Measurements from ENCODE around the gene RASGRP3.
"Not testable (repeated sequence)": the region's sequence is repeated elsewhere in the genome, so short reads cannot be mapped to it uniquely, and the experiment has no call there.

RASGRP3 gene

DNA sequence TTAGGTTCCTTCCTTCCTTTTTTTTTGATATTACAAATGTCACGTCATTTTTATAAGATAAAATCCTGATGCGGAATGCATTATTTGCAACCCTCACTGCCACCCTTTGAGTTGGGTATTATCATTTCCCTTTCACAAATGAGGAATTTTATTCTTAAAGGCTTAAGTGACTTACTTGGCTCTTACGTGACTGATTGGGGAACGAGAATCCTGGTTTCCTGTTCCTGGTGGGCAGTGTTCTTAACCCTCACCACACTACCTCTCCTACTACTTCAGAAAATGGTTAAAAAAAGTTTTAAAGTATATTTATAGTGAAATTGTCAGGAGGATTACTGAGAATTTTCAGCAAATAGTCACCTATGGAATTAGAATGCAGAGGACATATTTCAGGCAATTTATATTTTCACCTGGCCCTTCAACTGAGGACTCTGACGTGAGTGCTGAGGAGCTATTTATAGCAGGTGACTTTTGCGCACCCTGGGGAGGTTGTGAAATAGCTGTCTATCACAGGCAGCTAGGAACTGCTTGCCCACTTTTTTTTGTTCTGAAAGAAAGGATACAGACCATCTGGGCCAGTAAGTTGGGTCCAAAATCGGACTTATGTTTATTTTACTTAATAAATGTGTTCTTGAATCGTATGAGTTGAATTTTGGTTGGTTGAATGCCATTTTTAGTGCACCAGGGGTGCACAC lies 18.7 kb upstream of the RASGRP3 start:
- no peak for DNase-seq (ENCODE audit: low read depth in 2 of 2)

DNA sequence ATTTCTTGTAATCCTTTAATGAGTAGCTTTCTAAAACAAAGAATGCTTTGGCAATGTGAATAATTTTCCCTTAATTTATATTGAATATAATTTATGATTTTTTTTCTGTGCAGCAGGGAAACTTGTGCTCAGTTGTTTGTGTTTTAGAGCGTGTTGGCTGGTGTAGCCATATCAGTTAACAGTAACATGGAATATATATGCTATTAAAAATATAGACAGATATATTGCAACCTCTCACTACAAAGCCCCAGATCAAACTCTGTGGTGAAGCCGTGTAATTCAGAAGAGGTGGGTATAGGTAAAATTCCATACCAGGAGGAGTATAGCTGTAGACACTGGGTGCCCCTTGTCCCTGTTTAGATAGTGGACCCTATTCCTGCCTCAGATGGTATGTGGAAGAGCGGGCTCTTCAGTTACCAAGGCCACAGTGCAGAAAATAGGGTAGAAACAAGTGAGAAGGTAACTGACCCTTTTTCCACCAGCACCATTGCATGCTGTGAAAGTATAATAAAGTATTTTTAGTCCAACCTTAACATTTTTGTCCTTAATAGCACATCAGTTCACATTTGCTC lies 18.1 kb upstream of the RASGRP3 start:
- no peak for DNase-seq (ENCODE audit: low read depth in 2 of 2)

GRCh38 chr2:33459745-33460144 lies 16.7 kb upstream of the RASGRP3 start:
- DNase-seq (ENCODE audit: low read depth in 2 of 2): no peak

DNA sequence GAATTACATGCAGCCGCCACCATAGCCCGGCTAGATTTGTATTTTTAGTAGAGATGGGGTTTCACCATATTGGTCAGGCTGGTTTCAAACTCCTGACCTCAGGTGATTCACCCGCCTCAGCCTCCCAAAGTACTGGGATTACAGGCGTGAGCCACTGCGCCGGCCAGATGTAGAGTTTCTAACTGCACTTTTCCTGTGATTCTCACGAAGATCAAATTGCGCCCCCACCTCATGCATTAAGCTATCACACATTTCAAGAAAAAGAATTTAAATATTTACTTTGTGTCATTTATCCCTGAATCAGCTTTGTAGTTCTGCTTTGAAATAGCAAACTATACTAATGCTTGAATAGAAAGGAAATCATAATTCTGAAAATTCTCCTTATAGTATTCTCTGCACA lies 13.9 kb upstream of the RASGRP3 start:
- DNase-seq (ENCODE audit: low read depth in 2 of 2): not testable (repeated sequence)

DNA sequence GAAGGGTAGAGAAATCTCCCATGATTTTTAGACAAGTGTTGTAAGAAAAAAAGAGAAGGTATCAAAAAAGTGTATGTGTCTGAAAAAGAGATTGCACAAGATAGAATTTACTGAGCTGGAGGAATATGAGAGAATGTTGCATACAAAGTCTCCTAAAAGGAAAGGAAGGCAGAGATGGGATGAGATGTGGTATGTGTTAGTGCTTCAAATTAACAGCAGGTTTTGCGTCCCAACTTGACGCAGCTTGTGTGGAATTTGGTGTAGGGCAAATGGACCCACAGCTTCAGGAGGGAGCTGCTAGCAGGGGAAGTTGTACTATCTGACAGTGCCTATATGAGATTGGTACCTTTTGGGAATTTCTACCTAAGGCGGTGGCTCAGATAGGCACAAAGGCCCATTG lies 9.0 kb upstream of the RASGRP3 start:
- DNase-seq (ENCODE audit: low read depth in 2 of 2): no peak

DNA sequence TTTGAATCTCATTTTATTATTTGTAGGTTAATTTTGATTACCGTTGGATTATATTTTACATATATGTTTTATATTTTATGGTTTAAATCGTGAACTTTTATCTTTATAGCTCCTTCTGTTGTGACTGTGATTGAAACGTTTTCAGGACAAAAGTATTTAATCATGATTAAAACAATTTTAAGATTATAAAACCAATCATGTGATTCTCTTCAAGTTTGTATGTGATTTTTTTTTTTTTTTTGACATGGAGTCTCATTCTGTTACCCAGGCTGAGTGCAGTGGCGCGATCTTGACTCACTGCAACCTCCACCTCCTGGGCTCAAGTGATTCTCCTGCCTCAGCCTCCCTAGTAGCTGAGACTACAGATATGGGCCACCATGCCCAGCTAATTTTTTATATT lies 7.2 kb upstream of the RASGRP3 start:
- DNase-seq (ENCODE audit: low read depth in 2 of 2): no peak

DNA sequence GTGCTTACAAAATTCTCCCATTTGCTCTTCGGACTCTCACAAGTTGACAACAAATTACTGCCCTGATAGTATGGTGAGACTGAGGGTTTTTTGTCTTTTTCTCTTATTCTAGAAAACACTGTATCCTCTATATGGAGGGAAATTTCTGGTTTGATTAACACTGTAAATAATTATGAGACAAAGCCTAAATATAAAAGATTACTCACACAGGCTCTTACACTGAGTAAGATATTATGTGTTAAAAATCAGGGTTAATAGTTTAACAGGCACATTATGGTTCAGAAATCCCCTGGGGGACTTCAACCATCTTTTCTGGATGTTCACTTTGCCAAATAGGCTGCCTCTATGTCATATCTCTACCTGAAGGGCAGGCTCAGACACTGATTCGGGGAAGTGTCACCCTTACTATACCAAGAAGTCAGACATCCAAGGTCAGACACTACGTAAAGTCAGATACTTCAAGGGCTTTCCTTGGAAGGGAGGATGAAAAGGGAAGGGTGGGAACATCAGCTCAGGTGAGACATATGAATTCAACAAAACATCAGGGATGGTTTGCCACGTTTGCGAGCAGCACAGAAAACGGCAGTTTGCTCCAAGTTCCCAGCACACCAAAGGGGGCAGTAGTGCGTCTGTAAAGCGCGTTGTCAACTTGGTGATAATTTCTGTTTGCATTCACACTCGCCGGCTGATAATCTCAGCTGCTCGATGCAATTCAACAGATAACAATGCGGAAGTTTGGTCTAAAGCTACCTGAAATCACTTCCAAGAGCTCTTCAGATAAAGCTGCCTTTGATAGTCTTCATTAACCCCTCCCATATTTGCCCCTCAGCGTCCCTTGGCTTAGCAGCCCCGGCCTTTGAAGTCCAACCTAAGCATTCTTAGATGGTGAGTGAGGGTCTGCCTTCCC lies 972 bp upstream of the RASGRP3 start:
- peak; percentile 39 to 56 for DNase-seq (ENCODE audit: low read depth in 2 of 2)

GRCh38 chr2:33476793-33477190 lies 343 bp downstream of the RASGRP3 start:
- DNase-seq (ENCODE audit: low read depth in 2 of 2): no peak

DNA sequence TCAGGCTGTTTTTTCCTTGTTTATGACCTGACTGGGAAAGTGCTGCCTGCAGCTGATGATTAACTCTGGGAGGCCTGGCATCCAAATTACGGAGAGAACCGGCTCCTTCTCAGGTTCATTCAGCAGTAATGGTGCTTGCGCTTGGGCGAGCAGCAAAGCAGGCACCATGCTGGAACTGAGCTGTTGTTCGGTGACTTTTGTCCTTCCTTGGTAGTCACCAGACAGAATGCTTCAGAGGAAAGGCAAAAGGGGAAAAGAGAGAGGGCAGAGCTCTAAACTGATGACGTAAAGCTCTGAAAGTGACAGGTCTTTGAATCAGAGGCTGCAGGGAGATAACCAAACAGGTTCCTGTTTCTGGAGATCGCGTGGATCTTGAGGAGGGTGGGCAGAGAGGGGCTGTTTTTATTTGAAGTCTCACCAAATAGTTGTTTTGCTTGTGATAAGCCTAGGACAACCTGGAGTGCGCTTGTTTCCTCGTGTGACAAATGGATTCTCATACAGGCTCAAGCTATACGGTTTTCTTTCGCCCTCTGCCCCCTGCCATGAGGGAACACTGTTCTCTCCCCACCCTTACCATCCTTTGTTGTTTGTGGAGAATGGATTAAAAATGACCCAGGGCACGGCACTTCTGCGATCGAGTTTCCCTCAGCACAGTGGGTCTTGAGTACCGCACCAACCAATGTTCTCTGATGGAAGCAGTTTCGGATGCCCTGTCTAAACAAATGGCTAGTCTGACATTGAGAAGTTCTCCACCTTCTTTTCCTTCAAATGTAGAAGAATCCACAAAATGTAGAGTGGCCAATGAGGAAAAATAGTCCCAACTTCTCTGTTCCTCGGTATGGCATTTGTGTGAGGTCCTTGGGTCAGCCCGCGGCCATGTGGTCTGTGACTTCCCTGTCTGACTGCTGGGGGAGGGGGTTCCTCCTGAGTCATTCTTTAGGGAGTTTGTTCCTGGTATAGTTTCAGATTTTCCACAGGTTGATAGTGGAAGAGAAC lies 1.3 kb downstream of the RASGRP3 start:
- DNase-seq (ENCODE audit: low read depth in 2 of 2): no peak

DNA sequence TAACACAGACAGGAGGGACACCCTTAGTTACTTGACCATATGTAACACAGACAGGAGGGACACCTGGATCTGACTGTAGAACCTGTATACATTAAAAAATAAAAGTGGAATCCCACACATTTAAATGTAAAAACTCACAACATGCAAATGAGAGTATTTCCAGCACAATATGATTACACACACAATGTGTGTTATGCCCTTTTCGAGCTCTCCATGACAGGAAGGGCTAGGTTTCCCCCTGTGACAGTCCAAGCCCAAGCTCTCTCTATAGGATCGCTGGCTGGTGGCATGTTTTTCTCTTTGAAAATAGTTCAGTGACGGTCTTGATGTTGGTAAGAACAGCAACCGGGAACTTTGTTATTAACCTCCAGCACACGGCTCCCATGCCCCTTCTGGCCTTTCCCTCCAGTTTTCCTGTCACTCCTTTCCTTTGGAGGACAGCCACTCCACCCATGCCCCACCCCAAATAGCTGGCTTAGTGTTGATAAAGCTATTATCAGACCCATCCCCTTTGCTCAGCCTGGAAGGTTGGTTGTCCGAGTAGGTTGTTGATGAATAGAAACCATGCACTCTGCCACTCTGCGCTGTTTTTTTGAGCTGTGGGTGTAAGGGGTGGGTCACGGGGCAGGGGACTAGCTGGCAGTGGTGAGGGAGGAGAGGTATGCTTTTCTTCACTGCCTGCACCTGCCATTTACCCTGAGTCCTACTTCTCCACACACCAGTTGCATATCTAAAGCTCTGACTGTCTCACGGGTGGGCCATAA lies 2.7 kb downstream of the RASGRP3 start:
- DNase-seq (ENCODE audit: low read depth in 2 of 2): no peak

- no peak for DNase-seq (ENCODE audit: low read depth in 2 of 2)
These were observed 6.1 kb downstream of the RASGRP3 start for GRCh38 chr2:33482518-33482917.

DNA sequence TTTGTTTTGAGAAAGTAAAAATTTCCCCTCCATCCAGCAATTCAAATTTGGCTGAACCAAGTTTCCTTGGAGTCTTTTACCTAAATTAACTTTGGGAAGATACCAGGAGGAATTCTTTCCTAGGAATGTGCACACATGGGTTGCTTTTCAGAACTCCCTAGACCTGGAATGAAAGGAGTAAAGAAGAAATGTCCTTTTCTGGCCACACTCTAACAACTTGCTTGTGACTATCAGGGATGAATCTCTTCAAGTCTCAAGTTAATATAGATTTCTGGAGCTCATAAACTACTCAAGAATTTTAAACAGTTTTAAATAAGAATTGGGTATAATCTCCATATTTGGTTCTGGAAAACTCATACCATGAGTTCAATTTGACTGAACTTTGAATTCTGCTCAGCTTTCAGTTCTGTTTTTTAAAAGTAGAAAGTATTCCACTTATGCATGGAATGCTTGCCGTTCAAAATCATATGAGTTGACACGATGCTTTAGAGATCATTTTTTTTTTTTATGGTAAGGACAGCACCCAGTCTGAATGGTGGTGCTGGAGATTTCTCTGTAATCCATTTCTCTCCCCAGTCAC lies 7.7 kb downstream of the RASGRP3 start:
- no peak for DNase-seq (ENCODE audit: low read depth in 2 of 2)

DNA sequence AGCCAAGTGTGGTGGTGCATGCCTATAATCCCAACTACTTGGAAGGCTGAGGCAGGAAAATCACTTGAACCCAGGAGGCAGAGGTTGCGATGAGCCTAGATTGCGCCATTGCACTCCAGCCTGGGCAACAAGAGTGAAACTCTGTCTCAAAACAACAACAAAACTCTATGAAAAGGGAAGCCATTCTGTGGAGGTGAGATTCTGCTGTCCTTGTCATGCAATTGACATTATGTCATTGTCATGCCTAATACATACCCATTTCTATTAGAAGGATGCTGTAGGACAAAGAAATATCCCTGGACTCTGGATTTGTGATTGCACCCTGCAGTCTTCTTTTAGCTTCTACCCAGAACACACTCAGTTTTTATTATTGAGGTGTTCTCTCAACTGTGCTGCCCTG lies 8.6 kb downstream of the RASGRP3 start:
- DNase-seq (ENCODE audit: low read depth in 2 of 2): no peak

DNA sequence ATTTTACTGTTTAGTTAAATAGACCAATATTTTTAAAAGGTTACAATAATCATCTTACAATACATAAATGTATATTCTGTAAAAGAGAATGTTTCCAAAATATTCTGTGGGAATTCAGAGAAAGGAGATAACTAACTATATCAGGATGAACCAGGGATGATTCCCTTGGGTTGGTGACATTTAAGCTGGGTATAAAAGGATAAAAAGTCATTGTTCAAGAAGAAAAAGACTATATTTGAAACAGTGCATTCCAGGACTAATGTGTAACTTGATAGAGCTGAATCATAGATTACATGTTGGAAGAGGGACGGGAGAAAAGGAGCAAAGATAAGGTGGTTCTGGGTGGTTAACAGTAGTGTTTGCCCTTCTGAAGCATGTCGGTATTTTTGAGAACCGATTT lies 10.1 kb downstream of the RASGRP3 start:
- no peak for DNase-seq (ENCODE audit: low read depth in 2 of 2)

- no peak for DNase-seq (ENCODE audit: low read depth in 2 of 2)
These were observed 11.8 kb downstream of the RASGRP3 start for GRCh38 chr2:33488178-33488690.

DNA sequence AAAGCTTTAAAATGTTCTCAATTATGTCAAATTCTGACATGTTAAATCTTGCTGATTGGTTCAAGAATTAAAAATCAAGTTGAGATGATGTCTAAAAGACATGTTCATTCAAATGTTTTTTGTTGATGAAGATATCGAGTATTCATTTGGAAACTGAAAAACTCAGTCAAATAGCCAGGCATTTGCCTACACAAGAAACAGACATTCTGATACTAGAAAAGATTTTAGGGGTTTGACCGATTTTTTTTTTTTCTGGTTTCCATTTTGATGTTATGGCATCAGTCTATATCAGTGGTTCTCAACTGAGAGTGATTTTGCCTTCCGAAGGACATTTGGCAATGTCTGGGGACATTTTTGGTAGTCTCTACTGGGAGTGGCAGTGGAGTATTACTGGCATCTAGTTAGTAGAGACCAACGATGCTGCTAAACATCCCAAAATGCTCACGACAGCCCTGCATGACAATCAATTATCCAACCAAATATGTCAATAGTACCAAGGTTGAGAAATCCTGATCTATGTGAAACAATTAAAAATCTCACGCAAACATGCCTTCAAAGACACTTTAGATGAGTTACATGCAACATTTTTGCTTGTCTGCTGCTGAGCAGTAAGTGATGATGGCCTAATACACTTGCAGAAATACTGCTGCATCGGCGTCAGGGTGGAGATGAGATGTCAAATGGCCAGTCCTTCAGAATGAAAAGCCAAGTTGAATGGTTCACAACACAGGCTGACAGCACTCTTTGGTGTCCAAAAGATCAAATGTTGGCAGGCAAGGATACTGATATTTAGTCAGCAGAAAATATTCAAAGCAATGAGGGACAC lies 12.5 kb downstream of the RASGRP3 start:
- no peak for DNase-seq (ENCODE audit: low read depth in 2 of 2)

DNA sequence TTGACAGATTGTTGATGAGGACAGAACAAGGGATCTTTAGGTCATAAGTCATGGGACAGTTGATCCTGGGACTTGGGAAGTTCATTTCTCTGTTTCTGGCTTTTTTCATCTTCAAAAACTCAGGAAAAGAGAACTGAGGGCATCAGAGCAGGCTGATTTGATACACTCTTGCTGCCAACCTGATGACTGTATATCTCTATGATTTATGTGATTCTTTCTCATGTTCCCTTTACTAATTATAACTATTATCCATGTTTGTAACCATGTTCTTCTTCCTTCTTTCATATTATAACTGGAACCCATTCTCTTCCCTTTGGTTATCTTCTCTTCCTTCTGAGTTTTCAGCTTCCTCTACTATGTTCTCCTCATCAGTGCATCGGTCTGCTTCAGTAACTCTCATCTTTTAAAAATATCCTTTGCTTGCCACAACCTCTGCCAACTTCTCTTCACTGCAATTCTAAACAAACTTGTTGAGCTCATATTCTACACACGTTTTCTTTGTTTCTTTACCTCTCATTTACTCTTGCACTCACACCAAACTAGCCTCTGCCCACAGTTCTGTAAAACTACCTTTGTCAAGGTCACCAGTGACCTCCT lies 13.5 kb downstream of the RASGRP3 start:
- DNase-seq (ENCODE audit: low read depth in 2 of 2): no peak

DNA sequence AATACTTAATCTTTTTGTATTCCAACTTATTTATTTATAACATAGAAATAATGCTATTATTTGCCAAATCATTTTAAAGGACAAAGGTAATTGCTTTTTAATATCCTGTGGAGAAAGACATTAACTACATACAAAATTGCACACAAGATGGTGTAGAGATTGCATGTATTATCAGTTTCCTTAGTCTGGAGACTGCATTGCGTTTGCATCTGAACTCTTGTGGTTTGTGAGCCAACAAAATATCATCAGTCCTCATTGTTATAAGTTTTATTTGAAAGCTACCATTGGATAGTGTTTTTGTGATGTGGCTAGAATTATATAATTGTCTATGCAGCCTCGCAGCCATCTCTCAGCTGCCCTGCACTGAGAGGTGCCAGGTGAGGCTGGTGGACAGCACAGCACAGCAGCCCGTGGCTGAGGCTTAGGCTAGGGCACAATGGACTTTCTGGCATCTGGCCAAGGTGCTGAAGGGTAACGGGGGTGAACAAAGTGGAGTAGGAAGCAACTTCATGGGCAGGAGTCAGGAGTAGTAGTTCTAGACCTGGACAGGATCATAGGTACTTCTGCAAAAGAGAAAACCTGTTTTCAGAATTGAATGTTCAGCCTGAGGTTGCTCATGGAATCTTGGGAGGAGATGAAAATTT lies 15.1 kb downstream of the RASGRP3 start:
- DNase-seq (ENCODE audit: low read depth in 2 of 2): no peak

All from stimulated activated CD8-positive, alpha-beta memory T cell treated with anti-CD3 and anti-CD28 coated beads, Interleukin-2, amount 100 ng/mL, for 48 hours (primary cell).